ENCODE results near the gene KCNAB1. TPM values are rescaled to one million over a fixed set of nuclear protein-coding genes. Genes with fewer than 3 reads are reported as not detected.

Gene KCNAB1
- total and polyA plus RNA-seq, 4 experiments from 2014 or later = 0.40 to 0.58 TPM; not detected in 2

- Histone ChIP-seq H3K27me3 (ENCODE audit: insufficient read depth, low read length) (no peaks in the 10 kb centered on the region), H3K36me3 (ENCODE audit: insufficient read depth, low read length) (no peaks in the 10 kb centered on the region), H3K4me1 (ENCODE audit: insufficient read depth, low read length) (no peaks in the 10 kb centered on the region), H3K4me3 (ENCODE audit: low read length in 2 of 2) (no peak overlapping the region), H3K9me3 (ENCODE audit: control insufficient read depth in 1 of 2, low read length in 2 of 2) (no peaks in the 10 kb centered on the region), H3K27ac (ENCODE audit: low read depth, low read length) (no peak overlapping the region)
- Mint-ChIP-seq H3K4me1 (no peaks in the 10 kb centered on the region), H3K36me3 (no peaks in the 10 kb centered on the region), H3K4me3 (no peak overlapping the region), H3K27me3 (peaks cover 3 to 6% of the 10 kb centered on the region in 2 donors), H3K9me3 (no peaks in the 10 kb centered on the region), H3K27ac (no peak overlapping the region)
- ChIA-PET POLR2A (ENCODE audit: partially characterized antibody) (no interaction called here), CTCF (ENCODE audit: partially characterized antibody) (no interaction called here)
- intact Hi-C loops (cut with micrococcal nuclease) = no loop called here
- DNase-seq = no peak
Measured at GRCh38 chr3:156175570-156175969, 55.2 kb downstream of the KCNAB1 start.

GRCh38 chr3:156176048-156176447 lies 55.7 kb downstream of the KCNAB1 start:
- Histone ChIP-seq H3K4me3 (ENCODE audit: low read length in 2 of 2) (no peak overlapping the region), H3K9me3 (ENCODE audit: control insufficient read depth in 1 of 2, low read length in 2 of 2) (no peaks in the 10 kb centered on the region), H3K27me3 (ENCODE audit: insufficient read depth, low read length) (no peaks in the 10 kb centered on the region), H3K36me3 (ENCODE audit: insufficient read depth, low read length) (no peaks in the 10 kb centered on the region), H3K27ac (ENCODE audit: low read depth, low read length) (no peak overlapping the region), H3K4me1 (ENCODE audit: insufficient read depth, low read length) (no peaks in the 10 kb centered on the region)
- no peak for DNase-seq
- Mint-ChIP-seq H3K36me3 (no peaks in the 10 kb centered on the region), H3K9me3 (no peaks in the 10 kb centered on the region), H3K27me3 (peaks cover 4 to 6% of the 10 kb centered on the region in 2 donors), H3K4me3 (no peak overlapping the region), H3K27ac (no peak overlapping the region), H3K4me1 (no peaks in the 10 kb centered on the region)
- ChIA-PET POLR2A (ENCODE audit: partially characterized antibody) (no interaction called here), CTCF (ENCODE audit: partially characterized antibody) (no interaction called here)
- intact Hi-C loops (cut with micrococcal nuclease) = no loop called here

GRCh38 chr3:156176629-156177210 lies 56.3 kb downstream of the KCNAB1 start:
- ChIA-PET POLR2A (ENCODE audit: partially characterized antibody) (no interaction called here), CTCF (ENCODE audit: partially characterized antibody) (no interaction called here)
- DNase-seq = no peak
- no peaks in the 10 kb centered on the region for H3K9me3 ChIP-seq (ENCODE audit: control insufficient read depth in 1 of 2, low read length in 2 of 2)
- no peaks in the 10 kb centered on the region for H3K36me3 Mint-ChIP-seq
- H3K4me1 ChIP-seq (ENCODE audit: insufficient read depth, low read length) = no peaks in the 10 kb centered on the region
- no peak overlapping the region for H3K4me3 Mint-ChIP-seq
- H3K4me3 ChIP-seq (ENCODE audit: low read length in 2 of 2) = no peak overlapping the region
- H3K27ac Mint-ChIP-seq = no peak overlapping the region
- H3K9me3 Mint-ChIP-seq = peaks cover 0 to 3% (median 0%) of the 10 kb centered on the region in 8 donors
- H3K27ac ChIP-seq (ENCODE audit: low read depth, low read length) = no peak overlapping the region
- H3K4me1 Mint-ChIP-seq = no peaks in the 10 kb centered on the region
- no peaks in the 10 kb centered on the region for H3K36me3 ChIP-seq (ENCODE audit: insufficient read depth, low read length)
- intact Hi-C loops (cut with micrococcal nuclease) = no loop called here
- no peaks in the 10 kb centered on the region for H3K27me3 ChIP-seq (ENCODE audit: insufficient read depth, low read length)
- H3K27me3 Mint-ChIP-seq = peaks cover 3 to 6% of the 10 kb centered on the region in 2 donors

GRCh38 chr3:156180077-156180476 lies 59.7 kb downstream of the KCNAB1 start:
- Mint-ChIP-seq H3K27me3 (peaks cover 0 to 5% of the 10 kb centered on the region in 2 donors), H3K9me3 (peaks cover 0 to 3% (median 0%) of the 10 kb centered on the region in 8 donors), H3K4me3 (no peak overlapping the region), H3K27ac (no peak overlapping the region), H3K4me1 (no peaks in the 10 kb centered on the region), H3K36me3 (no peaks in the 10 kb centered on the region)
- H3K27ac ChIP-seq (ENCODE audit: low read depth, low read length) = no peak overlapping the region
- ChIA-PET CTCF (ENCODE audit: partially characterized antibody) (interaction anchor here (1.2 to 1.7 kb wide), 2 partner anchors 9 to 24 kb away, joined by 3 to 5 read pairs; no protein-coding TSS in a partner anchor), POLR2A (ENCODE audit: partially characterized antibody) (no interaction called here)
- no peaks in the 10 kb centered on the region for H3K27me3 ChIP-seq (ENCODE audit: insufficient read depth, low read length)
- no peak for DNase-seq
- intact Hi-C loops (cut with micrococcal nuclease) = no loop called here
- H3K4me1 ChIP-seq (ENCODE audit: insufficient read depth, low read length) = no peaks in the 10 kb centered on the region
- H3K9me3 ChIP-seq (ENCODE audit: control insufficient read depth in 1 of 2, low read length in 2 of 2) = no peaks in the 10 kb centered on the region
- H3K4me3 ChIP-seq (ENCODE audit: low read length in 2 of 2) = no peak overlapping the region
- H3K36me3 ChIP-seq (ENCODE audit: insufficient read depth, low read length) = no peaks in the 10 kb centered on the region

GRCh38 chr3:156181509-156181908 lies 61.1 kb downstream of the KCNAB1 start:
- H3K9me3 ChIP-seq (ENCODE audit: control insufficient read depth in 1 of 2, low read length in 2 of 2) = no peaks in the 10 kb centered on the region
- H3K4me3 ChIP-seq (ENCODE audit: low read length in 2 of 2) = no peak overlapping the region
- Mint-ChIP-seq H3K4me1 (no peaks in the 10 kb centered on the region), H3K9me3 (peaks cover 0 to 3% (median 0%) of the 10 kb centered on the region in 8 donors), H3K36me3 (no peaks in the 10 kb centered on the region), H3K4me3 (no peak overlapping the region), H3K27ac (no peak overlapping the region), H3K27me3 (peaks cover 0 to 5% of the 10 kb centered on the region in 2 donors)
- no peaks in the 10 kb centered on the region for H3K27me3 ChIP-seq (ENCODE audit: insufficient read depth, low read length)
- POLR2A ChIA-PET (ENCODE audit: partially characterized antibody) = no interaction called here
- no peak for DNase-seq
- intact Hi-C loops (cut with micrococcal nuclease) = no loop called here
- CTCF ChIA-PET (ENCODE audit: partially characterized antibody) = interaction anchor here (1.7 kb wide), 1 partner anchor 8 kb away, joined by 5 read pairs; no protein-coding TSS in a partner anchor
- no peaks in the 10 kb centered on the region for H3K4me1 ChIP-seq (ENCODE audit: insufficient read depth, low read length)
- no peaks in the 10 kb centered on the region for H3K36me3 ChIP-seq (ENCODE audit: insufficient read depth, low read length)
- no peak overlapping the region for H3K27ac ChIP-seq (ENCODE audit: low read depth, low read length)

- Mint-ChIP-seq H3K27me3 (peaks cover 0 to 5% of the 10 kb centered on the region in 2 donors), H3K4me1 (no peaks in the 10 kb centered on the region), H3K4me3 (no peak overlapping the region), H3K9me3 (peaks cover 0 to 3% (median 0%) of the 10 kb centered on the region in 8 donors), H3K27ac (no peak overlapping the region), H3K36me3 (no peaks in the 10 kb centered on the region)
- Histone ChIP-seq H3K27me3 (ENCODE audit: insufficient read depth, low read length) (no peaks in the 10 kb centered on the region), H3K27ac (ENCODE audit: low read depth, low read length) (no peak overlapping the region), H3K36me3 (ENCODE audit: insufficient read depth, low read length) (no peaks in the 10 kb centered on the region), H3K4me1 (ENCODE audit: insufficient read depth, low read length) (no peaks in the 10 kb centered on the region), H3K9me3 (ENCODE audit: control insufficient read depth in 1 of 2, low read length in 2 of 2) (no peaks in the 10 kb centered on the region), H3K4me3 (ENCODE audit: low read length in 2 of 2) (no peak overlapping the region)
- intact Hi-C loops (cut with micrococcal nuclease) = no loop called here
- ChIA-PET CTCF (ENCODE audit: partially characterized antibody) (no interaction called here), POLR2A (ENCODE audit: partially characterized antibody) (no interaction called here)
- DNase-seq = no peak
Measured at GRCh38 chr3:156183396-156183795, 63.0 kb downstream of the KCNAB1 start.

- H3K4me3 ChIP-seq (ENCODE audit: low read length in 2 of 2) = no peak overlapping the region
- no peaks in the 10 kb centered on the region for H3K36me3 ChIP-seq (ENCODE audit: insufficient read depth, low read length)
- H3K27me3 Mint-ChIP-seq = peaks cover 0 to 5% of the 10 kb centered on the region in 2 donors
- CTCF ChIA-PET (ENCODE audit: partially characterized antibody) = no interaction called here
- no peaks in the 10 kb centered on the region for H3K36me3 Mint-ChIP-seq
- H3K27ac ChIP-seq (ENCODE audit: low read depth, low read length) = no peak overlapping the region
- POLR2A ChIA-PET (ENCODE audit: partially characterized antibody) = no interaction called here
- no peaks in the 10 kb centered on the region for H3K4me1 ChIP-seq (ENCODE audit: insufficient read depth, low read length)
- no peak overlapping the region for H3K4me3 Mint-ChIP-seq
- peaks cover 0 to 3% (median 0%) of the 10 kb centered on the region in 8 donors for H3K9me3 Mint-ChIP-seq
- no peaks in the 10 kb centered on the region for H3K27me3 ChIP-seq (ENCODE audit: insufficient read depth, low read length)
- intact Hi-C loops (cut with micrococcal nuclease) = no loop called here
- no peaks in the 10 kb centered on the region for H3K9me3 ChIP-seq (ENCODE audit: control insufficient read depth in 1 of 2, low read length in 2 of 2)
- DNase-seq = no peak
- H3K27ac Mint-ChIP-seq = no peak overlapping the region
- no peaks in the 10 kb centered on the region for H3K4me1 Mint-ChIP-seq
Measured at GRCh38 chr3:156184156-156184555, 63.8 kb downstream of the KCNAB1 start.

Measured in CD4-positive, alpha-beta memory T cell (primary cell).